Measurements from ENCODE around the gene IER5L. TPM values are rescaled to one million over a fixed set of nuclear protein-coding genes. Genes with fewer than 3 reads are reported as not detected.
A peak's percentile ranks its signal among the peaks of the same experiment; 100 is the strongest.

Gene IER5L
- polyA plus RNA-seq, result not detected

GRCh38 chr9:129177791-129178567 lies at the start of gene IER5L:
Gene IER5L, minus strand, starts transcription at chr9:129178261. Its CDS starts 209 bp downstream, at chr9:129178052.
- H3K4me1 Mint-ChIP-seq, result peaks cover 3 to 7% (median 5%) of the 10 kb centered on the region in 3 donors
- H3K4me3 Mint-ChIP-seq, result peak within 1 kb of the TSS; percentile 87 to 98 (median 96)
- peak within 1 kb of the TSS; percentile 39 to 92 (median 87) for H3K27ac Mint-ChIP-seq
- H3K9me3 Mint-ChIP-seq, result no peaks in the 10 kb centered on the region
- H3K27me3 Mint-ChIP-seq, result peaks cover 6% of the 10 kb centered on the region
- H3K36me3 Mint-ChIP-seq, result no peaks in the 10 kb centered on the region

DNA sequence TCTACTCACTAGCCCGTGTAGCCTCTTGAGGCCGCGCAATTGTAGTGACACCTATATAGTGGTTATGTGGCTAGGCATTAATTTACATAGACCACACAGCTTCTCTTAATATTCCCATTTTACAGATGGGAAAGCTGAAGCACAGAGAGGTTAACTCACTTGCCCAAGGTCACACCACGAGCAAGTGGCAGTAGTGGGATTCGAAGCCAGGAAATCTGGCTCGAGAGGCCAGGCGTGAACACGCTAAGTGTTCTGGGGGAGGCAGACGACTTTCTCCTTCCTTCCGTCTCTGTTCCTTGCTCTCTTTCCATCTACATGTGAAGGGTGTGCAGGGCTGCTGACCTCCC lies 49.8 kb upstream of the IER5L start:
- Mint-ChIP-seq H3K4me3 (no peak overlapping the region), H3K27me3 (peaks cover 46% of the 10 kb centered on the region), H3K27ac (no peak overlapping the region), H3K4me1 (peaks cover 2 to 6% (median 5%) of the 10 kb centered on the region in 3 donors), H3K9me3 (peaks cover 0 to 2% (median 0%) of the 10 kb centered on the region in 3 donors), H3K36me3 (peaks cover 2% of the 10 kb centered on the region)

DNA sequence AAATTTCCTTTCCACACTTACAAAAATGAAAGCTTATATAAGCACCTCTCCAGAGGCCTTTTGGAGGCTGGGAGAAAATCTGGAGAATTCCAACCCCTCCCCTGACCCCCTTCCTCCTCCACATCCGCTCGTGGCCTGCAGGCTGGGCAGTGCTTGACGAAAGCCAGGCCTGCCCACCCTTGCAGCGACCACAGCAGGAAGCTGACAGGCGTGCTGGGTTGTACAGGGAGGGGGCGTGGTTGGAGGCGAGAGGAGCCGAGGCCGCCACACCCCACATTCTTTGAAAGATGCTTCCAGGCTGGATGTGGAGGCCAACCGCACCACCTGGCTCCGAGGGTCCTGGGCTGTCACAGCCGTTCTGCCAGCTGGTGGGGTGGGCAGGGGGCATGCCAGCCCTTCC lies 47.8 kb upstream of the IER5L start:
- H3K4me3 Mint-ChIP-seq, result no peak overlapping the region
- peaks cover 8 to 11% (median 10%) of the 10 kb centered on the region in 3 donors for H3K4me1 Mint-ChIP-seq
- peak overlapping the region in 1 of 3 donors; percentile 37 for H3K27ac Mint-ChIP-seq
- H3K27me3 Mint-ChIP-seq, result peaks cover 47% of the 10 kb centered on the region
- peaks cover 2% of the 10 kb centered on the region for H3K36me3 Mint-ChIP-seq
- H3K9me3 Mint-ChIP-seq, result no peaks in the 10 kb centered on the region

DNA sequence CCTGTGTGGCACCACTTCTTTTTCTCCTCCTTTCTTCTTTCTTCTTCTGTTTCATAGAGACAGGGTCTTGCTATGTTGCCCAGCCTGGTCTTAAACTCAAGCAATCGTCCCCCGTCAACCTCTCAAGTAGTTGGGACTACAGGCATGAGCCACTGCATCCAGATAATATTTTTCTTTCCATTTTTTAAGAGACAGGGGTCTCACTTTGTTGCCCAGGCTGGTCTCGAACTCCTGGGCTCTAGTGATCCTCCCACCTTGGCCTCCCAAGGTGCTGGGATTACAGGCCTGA lies 47.4 kb upstream of the IER5L start:
- peaks cover 9 to 11% (median 10%) of the 10 kb centered on the region in 3 donors for H3K4me1 Mint-ChIP-seq
- H3K4me3 Mint-ChIP-seq, result peak overlapping the region in 1 of 4 donors; percentile 51
- H3K36me3 Mint-ChIP-seq, result peaks cover 2% of the 10 kb centered on the region
- peak overlapping the region in 1 of 3 donors; percentile 37 for H3K27ac Mint-ChIP-seq
- peaks cover 47% of the 10 kb centered on the region for H3K27me3 Mint-ChIP-seq
- no peaks in the 10 kb centered on the region for H3K9me3 Mint-ChIP-seq

DNA sequence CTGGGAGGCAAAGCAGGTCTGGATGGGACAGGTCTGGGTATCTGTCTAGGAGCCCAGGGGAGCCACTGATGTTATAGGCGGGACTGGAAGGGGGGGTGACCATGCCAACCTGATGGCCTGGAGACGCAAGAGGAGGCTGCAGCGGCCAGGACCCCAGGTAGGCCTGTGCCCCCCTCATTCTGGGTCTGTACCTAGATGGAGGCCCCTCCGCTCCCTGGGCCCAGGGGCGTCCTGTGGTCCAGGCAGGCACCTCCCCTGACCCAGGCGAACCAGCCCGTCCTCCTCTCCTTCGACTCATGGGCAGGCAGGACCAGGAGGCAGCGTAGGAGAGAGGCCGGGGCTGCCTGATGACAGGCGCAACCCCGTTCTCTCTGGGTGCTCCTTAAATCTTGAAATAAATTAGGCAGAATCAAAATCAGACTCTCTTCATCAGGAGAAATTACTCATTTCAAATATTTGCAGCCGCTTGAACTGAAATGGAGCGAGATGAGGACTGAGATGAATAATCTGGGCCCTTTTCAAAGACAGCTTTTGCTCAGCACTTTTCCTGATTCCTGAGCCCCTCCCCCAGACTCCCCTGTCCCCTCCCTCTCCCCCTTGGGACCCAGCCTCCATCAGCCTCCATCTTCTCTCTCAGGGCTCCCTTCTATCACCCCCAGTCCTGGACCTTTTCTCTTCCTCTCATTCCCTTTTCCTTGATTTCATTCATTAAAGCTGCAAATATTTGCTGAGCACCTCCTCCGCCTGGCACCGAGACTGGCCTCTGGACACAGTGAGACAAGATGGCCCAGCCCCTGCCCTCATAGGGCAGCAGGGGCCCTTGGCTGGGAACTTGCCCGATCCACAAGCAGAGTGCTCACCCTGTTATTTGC lies 46.8 kb upstream of the IER5L start:
- H3K36me3 Mint-ChIP-seq, result peaks cover 2% of the 10 kb centered on the region
- H3K9me3 Mint-ChIP-seq, result peaks cover 0 to 2% (median 0%) of the 10 kb centered on the region in 3 donors
- H3K4me1 Mint-ChIP-seq, result peaks cover 9 to 11% (median 9%) of the 10 kb centered on the region in 3 donors
- H3K27ac Mint-ChIP-seq, result peak overlapping the region in 1 of 3 donors; percentile 37
- H3K27me3 Mint-ChIP-seq, result peaks cover 49% of the 10 kb centered on the region
- no peak overlapping the region for H3K4me3 Mint-ChIP-seq

DNA sequence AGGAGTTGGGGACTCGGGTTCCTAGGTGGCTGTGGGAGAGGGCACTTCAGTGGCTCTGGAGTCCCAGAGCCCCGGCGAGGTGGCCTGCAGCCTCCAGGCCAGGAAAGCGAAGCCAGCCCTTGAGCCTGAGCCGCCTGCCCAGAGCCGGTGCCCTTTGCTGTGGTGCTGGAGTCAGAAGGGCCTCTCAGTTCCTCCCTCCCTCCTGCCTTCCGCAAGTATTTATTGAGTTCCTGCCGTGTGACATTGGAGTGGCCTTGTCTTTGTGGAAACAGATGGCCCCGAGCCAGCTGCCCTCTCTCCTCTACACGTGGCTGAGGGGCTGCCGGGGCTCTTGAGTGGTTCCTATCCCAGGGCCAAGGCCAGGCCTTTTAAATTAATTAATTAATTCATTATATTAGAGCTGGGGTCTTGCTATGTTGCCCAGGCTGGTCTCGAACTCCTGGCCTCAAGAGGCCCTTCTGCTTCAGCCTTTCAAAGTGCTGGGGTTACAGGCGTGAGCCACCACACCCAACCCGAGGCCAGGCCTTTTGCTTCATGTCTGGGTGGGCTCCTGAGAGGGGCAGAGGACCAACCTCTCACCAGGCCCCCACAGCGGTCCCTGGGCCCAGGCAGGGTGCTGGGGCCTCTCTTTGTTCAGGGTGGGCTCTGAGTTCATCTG lies 45.6 kb upstream of the IER5L start:
- Mint-ChIP-seq H3K9me3 (peaks cover 0 to 2% (median 0%) of the 10 kb centered on the region in 3 donors), H3K4me3 (no peak overlapping the region), H3K27me3 (peaks cover 42% of the 10 kb centered on the region), H3K4me1 (peaks cover 5 to 9% (median 8%) of the 10 kb centered on the region in 3 donors), H3K27ac (no peak overlapping the region), H3K36me3 (peaks cover 2% of the 10 kb centered on the region)

DNA sequence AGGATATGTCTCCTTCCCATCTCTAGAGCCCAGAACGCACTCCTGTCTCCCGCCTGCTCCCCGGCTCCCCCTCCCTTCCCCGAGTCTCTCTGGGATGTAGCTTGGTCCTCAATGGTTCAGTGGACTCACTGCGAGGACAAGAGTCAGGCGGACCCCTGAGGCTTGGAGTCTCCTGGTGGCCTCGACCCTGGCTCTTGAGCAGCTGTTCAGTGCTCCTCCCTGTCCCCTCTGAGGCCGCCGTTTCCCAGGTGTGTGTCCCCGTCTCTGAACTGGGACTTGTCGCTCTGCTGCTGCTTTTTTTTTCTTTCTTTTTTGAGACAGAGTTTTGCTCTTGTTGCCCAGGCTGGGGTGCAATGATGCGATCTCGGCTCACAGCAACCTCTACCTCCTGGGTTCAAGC lies 44.8 kb upstream of the IER5L start:
- no peak overlapping the region for H3K4me3 Mint-ChIP-seq
- H3K4me1 Mint-ChIP-seq, result peaks cover 5 to 9% (median 8%) of the 10 kb centered on the region in 3 donors
- H3K27me3 Mint-ChIP-seq, result peaks cover 38% of the 10 kb centered on the region
- H3K27ac Mint-ChIP-seq, result peak overlapping the region in 1 of 3 donors; percentile 31
- H3K9me3 Mint-ChIP-seq, result peaks cover 0 to 2% (median 0%) of the 10 kb centered on the region in 3 donors
- peaks cover 2% of the 10 kb centered on the region for H3K36me3 Mint-ChIP-seq

DNA sequence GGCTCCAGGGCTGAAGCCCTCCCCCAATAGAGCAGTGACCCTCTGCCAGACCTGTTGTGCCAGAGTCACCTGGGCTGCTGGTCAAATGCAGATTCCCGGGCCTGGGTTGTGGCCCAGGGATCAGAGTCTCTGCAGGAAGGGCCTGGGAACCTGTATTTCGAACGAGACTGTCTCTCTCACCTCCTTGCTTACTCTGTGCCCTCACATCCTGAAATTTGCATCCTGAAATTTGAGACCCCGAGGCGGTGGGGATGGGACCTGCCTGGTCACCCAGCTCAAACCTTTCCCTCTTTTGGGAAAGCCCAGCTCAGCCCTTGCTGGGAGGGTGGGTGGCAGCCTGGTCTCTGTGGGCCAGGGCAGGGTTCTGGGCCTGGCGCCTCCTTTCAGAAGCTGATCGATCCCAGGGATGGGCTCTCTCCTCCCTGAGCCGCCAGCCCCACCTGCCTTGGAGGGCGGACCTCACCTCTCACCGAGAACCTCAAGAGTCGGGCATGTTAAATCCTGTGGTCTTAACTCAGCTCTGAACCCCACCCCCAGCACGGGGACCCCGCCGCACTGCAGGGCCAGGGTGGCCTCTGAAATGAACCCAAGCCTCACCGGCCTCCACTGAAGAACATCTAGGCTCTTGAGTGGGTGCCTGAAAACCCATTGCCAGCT lies 44.0 kb upstream of the IER5L start:
- peaks cover 5 to 9% (median 8%) of the 10 kb centered on the region in 3 donors for H3K4me1 Mint-ChIP-seq
- peaks cover 39% of the 10 kb centered on the region for H3K27me3 Mint-ChIP-seq
- H3K4me3 Mint-ChIP-seq, result no peak overlapping the region
- peak overlapping the region in 1 of 3 donors; percentile 31 for H3K27ac Mint-ChIP-seq
- H3K9me3 Mint-ChIP-seq, result peaks cover 0 to 2% (median 0%) of the 10 kb centered on the region in 3 donors
- H3K36me3 Mint-ChIP-seq, result peaks cover 2% of the 10 kb centered on the region

DNA sequence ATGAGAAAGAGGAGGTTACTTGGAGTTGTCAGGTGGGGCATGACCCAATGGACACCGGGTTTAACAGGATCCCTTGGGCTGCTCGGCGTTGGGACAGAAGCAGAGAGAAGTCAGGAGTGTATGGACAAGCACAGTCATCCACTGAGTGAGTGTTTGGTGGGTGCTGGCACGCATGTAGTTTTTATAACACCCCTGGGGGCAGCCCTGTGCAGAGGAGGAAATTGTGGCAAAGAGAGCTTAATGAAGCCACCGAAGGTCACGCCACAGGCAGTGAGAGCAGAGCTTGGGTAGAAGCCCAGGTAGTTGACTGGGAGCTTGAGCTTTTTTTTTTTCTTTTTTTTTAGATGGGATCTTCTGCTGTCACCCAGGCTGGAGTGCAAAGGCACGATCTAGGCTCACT lies 43.2 kb upstream of the IER5L start:
- Mint-ChIP-seq H3K27ac (peak overlapping the region in 1 of 3 donors; percentile 60), H3K27me3 (peaks cover 38% of the 10 kb centered on the region), H3K36me3 (peaks cover 2% of the 10 kb centered on the region), H3K9me3 (peaks cover 0 to 2% (median 0%) of the 10 kb centered on the region in 3 donors), H3K4me3 (peak overlapping the region in 1 of 4 donors; percentile 86), H3K4me1 (peaks cover 5 to 9% (median 8%) of the 10 kb centered on the region in 3 donors)

DNA sequence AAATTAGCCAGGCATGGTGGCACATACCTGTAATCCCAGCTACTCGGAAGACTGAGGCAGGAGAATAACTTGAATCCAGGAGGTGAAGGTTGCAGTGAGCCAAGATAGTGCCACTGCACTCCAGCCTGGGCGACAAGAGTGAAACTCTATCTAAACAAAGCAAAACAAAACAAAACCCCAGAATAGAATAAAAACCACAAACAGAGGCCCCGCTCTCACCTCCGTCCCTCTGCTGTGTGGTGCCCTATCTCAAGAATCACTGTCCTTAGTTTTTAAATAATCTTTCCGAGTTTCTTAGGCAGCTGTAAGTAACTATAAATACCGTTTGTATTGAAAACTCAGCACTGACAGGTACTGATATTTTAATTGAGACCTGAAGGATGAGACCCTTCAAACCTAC lies 42.7 kb upstream of the IER5L start:
- Mint-ChIP-seq H3K4me3 (peak overlapping the region in 2 of 4 donors; percentile 51 to 86), H3K27me3 (peaks cover 36% of the 10 kb centered on the region), H3K27ac (peak overlapping the region in 1 of 3 donors; percentile 60), H3K9me3 (peaks cover 0 to 2% (median 0%) of the 10 kb centered on the region in 3 donors), H3K36me3 (peaks cover 2% of the 10 kb centered on the region), H3K4me1 (peaks cover 5 to 9% (median 8%) of the 10 kb centered on the region in 3 donors)

DNA sequence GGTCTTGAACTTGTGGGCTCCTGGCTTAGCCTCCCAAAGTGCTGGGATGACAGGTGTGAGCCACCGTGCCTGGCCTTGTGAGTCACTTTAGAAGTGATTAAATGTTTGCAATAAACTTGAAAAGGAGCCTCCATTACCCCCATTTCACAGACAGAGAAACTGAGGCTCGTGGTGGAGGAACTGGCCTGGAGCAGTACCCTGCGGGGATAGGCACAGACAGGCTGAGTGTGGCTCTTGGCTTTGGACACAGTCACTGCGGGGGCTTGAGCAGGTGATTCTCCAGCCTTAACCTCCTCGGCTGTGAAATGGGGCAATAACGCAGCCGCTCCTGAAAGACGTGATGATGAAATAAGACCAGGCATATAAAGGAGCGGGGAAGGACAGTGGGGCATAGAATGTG lies 40.9 kb upstream of the IER5L start:
- H3K4me3 Mint-ChIP-seq, result no peak overlapping the region
- no peak overlapping the region for H3K27ac Mint-ChIP-seq
- peaks cover 34% of the 10 kb centered on the region for H3K27me3 Mint-ChIP-seq
- H3K9me3 Mint-ChIP-seq, result peaks cover 0 to 2% (median 0%) of the 10 kb centered on the region in 3 donors
- H3K4me1 Mint-ChIP-seq, result peaks cover 5 to 8% (median 7%) of the 10 kb centered on the region in 3 donors
- H3K36me3 Mint-ChIP-seq, result no peaks in the 10 kb centered on the region

DNA sequence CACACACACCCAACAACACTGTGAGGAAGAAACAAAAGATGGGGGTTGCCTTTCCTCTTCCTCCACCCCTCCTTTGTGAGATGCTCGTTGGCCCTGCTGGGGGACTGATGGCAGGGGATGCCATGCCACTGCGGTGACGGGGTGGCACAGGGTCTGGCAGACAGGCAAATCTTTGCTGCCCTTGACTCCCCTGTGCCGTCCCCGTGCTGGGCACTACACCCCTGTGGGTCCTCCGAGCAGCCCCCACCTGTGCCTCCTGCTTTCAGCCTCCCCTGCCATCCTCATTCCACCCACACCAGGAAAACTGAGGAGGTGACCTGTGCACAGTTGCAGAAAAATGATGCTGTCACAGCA lies 40.2 kb upstream of the IER5L start:
- Mint-ChIP-seq H3K27ac (no peak overlapping the region), H3K27me3 (peaks cover 36% of the 10 kb centered on the region)

GRCh38 chr9:129213551-129213950 lies 35.5 kb upstream of the IER5L start:
- H3K9me3 Mint-ChIP-seq, result no peaks in the 10 kb centered on the region
- peaks cover 16% of the 10 kb centered on the region for H3K27me3 Mint-ChIP-seq
- H3K27ac Mint-ChIP-seq, result no peak overlapping the region
- H3K36me3 Mint-ChIP-seq, result no peaks in the 10 kb centered on the region
- H3K4me3 Mint-ChIP-seq, result no peak overlapping the region
- H3K4me1 Mint-ChIP-seq, result no peaks in the 10 kb centered on the region

More for the DNA sequence above, 40.2 kb upstream of the IER5L start:
- H3K4me3 Mint-ChIP-seq, result no peak overlapping the region
- H3K9me3 Mint-ChIP-seq, result peaks cover 0 to 2% (median 0%) of the 10 kb centered on the region in 3 donors
- H3K4me1 Mint-ChIP-seq, result peaks cover 5 to 8% (median 7%) of the 10 kb centered on the region in 3 donors
- H3K36me3 Mint-ChIP-seq, result no peaks in the 10 kb centered on the region

DNA sequence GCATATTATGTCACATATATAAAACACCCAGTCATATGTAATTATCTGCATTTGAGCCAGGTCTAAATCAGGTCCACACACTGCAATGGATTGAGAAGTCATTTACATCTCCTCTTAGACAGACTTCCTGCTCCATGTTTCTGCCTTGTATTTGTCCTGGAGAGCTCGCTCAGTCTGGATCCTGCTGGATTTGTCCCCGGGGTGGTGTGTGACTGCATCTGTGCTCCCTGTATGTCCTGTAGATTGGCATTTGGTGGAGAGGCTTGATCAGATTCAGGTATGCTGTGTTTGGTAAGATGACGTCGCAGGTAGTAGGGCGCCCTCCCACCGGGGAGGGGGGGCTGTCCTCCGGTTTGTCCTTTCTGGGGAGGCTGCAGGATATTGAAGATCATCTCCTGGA lies 33.6 kb upstream of the IER5L start:
- peaks cover 0 to 2% (median 0%) of the 10 kb centered on the region in 3 donors for H3K4me1 Mint-ChIP-seq
- H3K27me3 Mint-ChIP-seq, result peaks cover 11% of the 10 kb centered on the region
- no peak overlapping the region for H3K27ac Mint-ChIP-seq
- no peaks in the 10 kb centered on the region for H3K36me3 Mint-ChIP-seq
- H3K4me3 Mint-ChIP-seq, result no peak overlapping the region
- H3K9me3 Mint-ChIP-seq, result no peaks in the 10 kb centered on the region

All from IgD-negative memory B cell (primary cell).